Activated T-cell treated with anti-CD3 and anti-CD28 coated beads, Interleukin-2, amount 50 U/mL, for 48 hours (primary cell): ENCODE data around the gene CPA4.
"Not testable (repeated sequence)": the region's sequence is repeated elsewhere in the genome, so short reads cannot be mapped to it uniquely, and the experiment has no call there.

Source experiments
- DNase-seq, 2 experiments: peaks; one replicate each; pipeline ENCODE4 v3.0.0-alpha.2; 2020

Gene CPA4, protein sequence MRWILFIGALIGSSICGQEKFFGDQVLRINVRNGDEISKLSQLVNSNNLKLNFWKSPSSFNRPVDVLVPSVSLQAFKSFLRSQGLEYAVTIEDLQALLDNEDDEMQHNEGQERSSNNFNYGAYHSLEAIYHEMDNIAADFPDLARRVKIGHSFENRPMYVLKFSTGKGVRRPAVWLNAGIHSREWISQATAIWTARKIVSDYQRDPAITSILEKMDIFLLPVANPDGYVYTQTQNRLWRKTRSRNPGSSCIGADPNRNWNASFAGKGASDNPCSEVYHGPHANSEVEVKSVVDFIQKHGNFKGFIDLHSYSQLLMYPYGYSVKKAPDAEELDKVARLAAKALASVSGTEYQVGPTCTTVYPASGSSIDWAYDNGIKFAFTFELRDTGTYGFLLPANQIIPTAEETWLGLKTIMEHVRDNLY

GRCh38 chr7:130292682-130293257, at the start of gene CPA4:
CPA4 (plus strand) TSS chr7:130293161; CDS start chr7:130293181, 20 bp downstream.
- DNase-seq: no peak

DNA sequence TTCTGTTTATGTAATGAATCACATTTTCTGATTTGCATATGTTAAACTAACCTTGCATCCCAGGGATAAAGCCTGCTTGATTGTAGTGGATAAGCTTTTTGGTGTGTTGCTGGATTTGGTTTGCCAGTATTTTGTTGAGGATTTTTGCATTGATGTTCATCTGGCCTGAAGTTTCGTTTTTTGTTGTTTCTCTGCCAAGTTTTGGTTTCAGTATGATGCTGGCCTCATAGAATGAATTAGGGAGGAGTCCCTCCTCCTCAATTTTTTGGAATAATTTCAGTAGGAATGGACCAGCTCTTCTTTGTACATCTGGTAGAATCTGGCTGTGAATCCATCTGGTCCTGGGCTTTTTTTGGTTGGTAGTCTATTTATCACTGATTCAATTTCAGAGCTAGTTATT, 49.5 kb upstream of the CPA4 start:
- not testable (repeated sequence) for DNase-seq

DNA sequence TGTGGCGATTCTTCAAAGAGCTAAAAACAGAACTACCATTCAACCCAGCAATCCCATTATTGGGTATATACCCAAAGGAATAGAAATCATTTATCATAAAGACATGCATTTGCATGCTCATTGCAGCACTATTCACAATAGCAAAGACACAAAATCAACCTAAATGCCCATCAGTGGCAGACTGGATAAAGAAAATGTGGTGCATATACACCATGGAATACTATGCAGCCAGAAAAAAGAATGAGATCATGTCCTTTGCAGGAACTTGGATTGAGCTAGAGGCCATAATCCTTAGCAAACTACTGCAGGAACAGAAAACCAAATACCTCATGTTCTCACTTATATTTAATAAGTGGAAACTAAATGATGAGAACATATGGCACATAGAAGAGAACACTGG, 46.5 kb upstream of the CPA4 start:
- DNase-seq: not testable (repeated sequence)

DNA sequence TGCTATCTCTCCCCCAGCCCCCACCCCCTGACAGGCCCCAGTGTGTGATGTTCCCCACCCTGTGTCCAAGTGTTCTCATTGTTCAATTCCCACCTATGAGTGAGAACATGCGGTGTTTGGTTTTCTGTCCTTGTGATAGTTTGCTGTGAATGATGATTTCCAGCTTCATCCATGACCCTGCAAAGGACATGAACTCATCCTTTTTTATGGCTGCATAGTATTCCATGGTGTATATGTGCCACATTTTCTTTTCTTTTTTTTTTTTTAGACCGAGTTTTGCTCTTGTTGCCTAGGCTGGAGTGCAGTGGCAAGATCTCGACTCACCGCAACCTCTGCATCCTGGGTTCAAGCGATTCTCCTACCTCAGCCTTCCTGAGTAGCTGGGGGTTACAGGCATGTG, 44.1 kb upstream of the CPA4 start:
- DNase-seq: not testable (repeated sequence)

- DNase-seq: not testable (repeated sequence)
Observed at GRCh38 chr7:130249626-130250025, 43.3 kb upstream of the CPA4 start.

- DNase-seq: no peak
Observed at GRCh38 chr7:130254555-130254954, 38.4 kb upstream of the CPA4 start.

GRCh38 chr7:130256704-130257103, 36.3 kb upstream of the CPA4 start:
- no peak for DNase-seq

- no peak for DNase-seq
Observed at GRCh38 chr7:130258494-130259078, 34.4 kb upstream of the CPA4 start.

DNA sequence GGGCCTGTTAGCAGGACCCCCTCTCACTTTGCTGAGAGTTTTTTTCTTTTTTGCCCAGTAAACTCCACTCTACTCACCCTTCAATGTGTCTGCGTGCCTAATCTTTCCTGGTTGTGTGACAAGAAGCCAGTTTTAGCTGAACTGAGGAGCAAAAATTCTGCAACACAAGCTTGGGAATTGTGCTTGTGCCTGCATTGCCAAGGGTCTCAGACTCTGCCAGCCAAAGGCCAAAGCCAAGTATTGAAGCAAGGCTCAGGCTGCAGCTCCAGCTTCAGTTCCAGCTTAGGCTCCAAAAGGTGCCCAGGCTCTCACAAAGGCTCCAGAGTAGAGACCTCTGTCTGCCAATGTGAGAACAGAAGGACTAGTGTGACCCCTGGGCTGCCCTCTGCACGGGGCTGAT, 30.5 kb upstream of the CPA4 start:
- no peak for DNase-seq

DNA sequence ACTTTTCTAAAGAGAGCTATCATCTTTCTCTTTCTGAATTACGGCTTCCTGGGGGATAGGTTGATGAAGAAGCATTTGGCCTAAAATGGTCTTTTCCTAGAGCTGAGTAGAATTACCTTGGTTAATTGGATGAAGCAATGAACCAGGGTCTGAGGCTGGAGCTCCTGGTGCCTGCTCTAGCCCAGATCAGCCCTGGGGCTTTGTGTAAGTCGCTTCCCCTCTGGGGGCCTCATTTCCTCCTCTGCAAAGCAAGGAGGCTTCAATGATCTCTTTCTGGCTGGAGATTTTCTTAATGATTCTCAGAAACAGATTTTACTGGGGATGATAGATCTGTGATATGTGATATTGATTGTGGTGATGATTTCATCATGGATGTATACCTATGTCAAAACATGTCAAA, 29.8 kb upstream of the CPA4 start:
- no peak for DNase-seq

DNA sequence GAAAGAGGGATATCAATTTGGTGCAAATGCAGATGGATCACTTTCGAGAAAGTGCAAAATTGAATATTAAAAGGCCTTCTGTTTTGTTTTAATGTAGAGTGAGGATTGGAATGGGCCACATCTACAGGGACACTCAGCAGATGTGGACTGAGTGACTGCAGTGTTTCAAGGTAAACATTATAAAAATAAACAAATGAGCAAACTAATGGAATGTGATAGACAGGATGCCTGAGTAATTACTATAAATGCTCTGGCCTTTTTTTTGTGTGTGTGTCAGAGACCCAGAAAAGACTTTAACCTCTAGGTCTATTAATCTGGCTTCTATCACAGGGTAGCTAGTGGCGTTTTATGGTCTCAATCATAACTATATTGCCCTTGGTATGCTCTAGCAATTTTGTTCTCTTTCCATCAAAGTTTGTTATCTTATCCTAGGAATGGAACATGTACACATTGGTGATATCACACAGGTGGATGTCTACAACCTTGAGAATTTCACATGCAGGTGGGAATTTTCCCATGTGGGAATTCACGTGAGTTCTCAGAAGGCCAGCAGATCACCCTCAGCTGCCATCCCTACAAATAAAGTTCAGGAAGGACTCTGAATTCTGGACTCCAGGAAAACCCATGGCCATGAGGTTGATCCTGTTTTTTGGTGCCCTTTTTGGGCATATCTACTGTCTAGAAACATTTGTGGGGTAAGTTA, 26.6 kb upstream of the CPA4 start, which contains the start of gene CPA2:
TSS of gene CPA2 (plus strand) at position 606 of the 703 bp plus-strand sequence. CDS start at position 625, 19 bp downstream.
- no peak for DNase-seq

GRCh38 chr7:130266961-130267321, 26.0 kb upstream of the CPA4 start:
- DNase-seq: no peak

GRCh38 chr7:130268463-130269317, 24.3 kb upstream of the CPA4 start:
- no peak for DNase-seq

DNA sequence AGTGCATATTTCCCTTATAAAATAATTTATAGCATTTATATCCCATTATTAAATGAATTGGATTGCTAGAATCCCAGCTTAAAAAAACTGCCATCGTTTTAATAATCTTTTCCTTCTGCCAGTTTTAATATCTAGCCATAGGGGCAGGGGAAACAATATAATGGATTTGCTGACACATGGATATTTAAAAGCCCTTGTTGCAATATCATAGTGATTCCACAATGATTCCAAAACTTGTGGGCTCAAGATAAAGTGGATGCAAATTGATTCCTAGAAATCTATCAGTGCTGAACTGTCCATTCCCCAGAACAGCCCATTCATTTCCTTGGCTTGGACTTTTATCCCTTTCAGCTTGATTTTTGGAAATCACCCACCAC, 23.7 kb upstream of the CPA4 start:
- no peak for DNase-seq

DNA sequence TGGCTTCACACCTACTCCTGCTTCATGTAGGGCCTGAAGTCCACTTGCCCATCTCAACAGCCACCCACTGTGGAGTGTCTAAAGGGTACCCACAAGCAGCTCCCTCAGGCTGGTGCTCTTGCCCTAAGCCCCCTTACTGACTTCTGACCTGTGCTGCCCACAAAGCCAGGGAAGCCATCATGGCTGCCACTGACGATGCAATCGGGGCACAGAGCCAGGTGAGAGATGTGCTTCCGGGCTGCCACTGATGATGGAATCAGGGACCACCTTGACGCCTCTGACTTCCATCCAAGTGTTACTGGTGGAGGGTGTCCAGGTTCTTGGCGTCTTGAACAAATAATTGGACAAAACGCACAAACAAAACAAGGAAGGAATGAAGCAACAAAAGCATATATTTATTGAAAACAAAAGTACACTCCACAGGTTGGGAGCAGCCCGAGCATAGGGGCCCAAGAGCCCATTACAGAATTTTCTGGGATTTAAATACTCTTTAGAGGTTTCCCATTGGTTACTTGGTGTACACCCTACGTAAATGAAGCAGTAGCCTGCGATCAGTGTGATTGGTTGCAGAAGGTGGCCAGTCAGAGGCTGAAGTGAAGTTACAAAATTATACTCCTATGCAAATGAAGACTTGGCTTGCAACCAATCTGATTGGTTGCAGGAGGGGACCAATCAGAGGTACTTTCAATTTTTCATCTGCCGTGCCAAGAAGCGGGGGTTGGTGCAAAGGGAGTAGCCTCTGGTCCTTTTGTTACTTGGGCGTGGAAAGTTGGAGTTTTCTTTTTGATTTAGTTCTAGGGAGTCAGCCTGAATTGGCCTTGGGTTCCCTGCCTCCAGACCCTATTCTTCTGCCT, 21.8 kb upstream of the CPA4 start:
- DNase-seq: no peak

- no peak for DNase-seq
Observed at GRCh38 chr7:130272381-130273080, 20.4 kb upstream of the CPA4 start.

GRCh38 chr7:130273081-130273932, 19.7 kb upstream of the CPA4 start:
- peak in 1 of 2 experiments; percentile 22 for DNase-seq

DNA sequence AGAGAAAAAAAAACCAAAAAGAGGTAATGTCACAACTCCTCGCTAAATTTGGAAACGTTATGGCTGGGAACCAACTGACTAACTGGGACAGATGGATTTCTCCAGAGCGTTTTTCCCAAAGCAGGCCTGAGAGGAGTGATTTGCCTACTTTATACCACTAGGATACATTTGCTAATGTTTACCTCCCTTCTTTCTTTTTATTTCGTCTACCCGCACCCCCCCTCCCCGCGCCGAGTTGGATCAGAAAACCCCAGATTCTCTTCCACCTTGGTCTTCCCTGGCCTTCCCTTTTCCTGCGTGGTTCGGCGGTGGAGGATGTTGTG, 19.1 kb upstream of the CPA4 start:
- DNase-seq: no peak

- DNase-seq: no peak
Observed at GRCh38 chr7:130274296-130274695, 18.7 kb upstream of the CPA4 start.

DNA sequence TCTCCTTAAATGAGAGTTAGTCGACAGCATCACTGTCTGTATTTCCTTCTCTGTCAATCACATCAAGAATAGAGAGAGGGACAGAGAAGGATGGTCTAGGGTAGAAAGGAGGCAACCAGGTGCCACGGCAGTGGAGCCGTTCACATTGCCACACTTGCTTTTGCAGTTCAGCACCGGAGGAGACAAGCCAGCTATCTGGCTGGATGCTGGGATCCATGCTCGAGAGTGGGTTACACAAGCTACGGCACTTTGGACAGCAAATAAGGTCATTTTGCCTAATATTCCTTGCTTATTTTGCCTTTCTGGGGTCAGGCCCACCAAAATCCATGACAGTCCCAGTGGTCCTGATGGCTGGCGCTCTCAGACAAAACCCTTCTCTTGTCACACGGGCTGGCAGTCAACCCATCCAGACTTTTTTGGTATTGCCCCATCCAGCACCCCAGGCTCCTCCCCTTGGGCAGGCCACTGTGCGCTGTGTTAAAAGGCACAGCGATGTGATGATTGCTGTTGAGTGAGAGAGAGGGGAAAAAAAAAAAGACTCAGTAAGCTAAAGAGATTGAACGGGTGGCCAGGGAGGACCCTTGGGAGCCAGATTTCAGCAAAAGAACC, 17.9 kb upstream of the CPA4 start:
- DNase-seq: no peak
